Stomach smooth muscle (tissue), 2 donors: ENCODE results near the gene PPP2R2C.

ENCODE experiments used
- H3K27ac ChIP-seq: one replicate; pipeline ENCODE4 v1.7.0; 2013; ENCODE audit warnings: mild to moderate bottlenecking, low read length, inconsistent platforms
- H3K27me3 ChIP-seq, 2 donors: one replicate each; pipeline ENCODE4 v1.7.0; 2013; ENCODE audit warnings: low read length in 2 of 2; ENCODE audit not compliant: insufficient read depth in 2 of 2, control insufficient read depth in 1 of 2
- H3K36me3 ChIP-seq, 2 donors: one replicate each; pipeline ENCODE4 v1.7.0; 2013; ENCODE audit warnings: low read length in 2 of 2; ENCODE audit not compliant: control insufficient read depth in 2 of 2, insufficient read depth in 2 of 2
- H3K4me1 ChIP-seq: one replicate; pipeline ENCODE4 v1.7.0; 2013; ENCODE audit warnings: low read length; ENCODE audit not compliant: control insufficient read depth, insufficient read depth
- H3K4me3 ChIP-seq, 2 donors: one replicate each; pipeline ENCODE4 v1.7.0; 2013; ENCODE audit warnings: low read length in 2 of 2
- H3K9ac ChIP-seq, 2 donors: one replicate each; pipeline ENCODE4 v1.7.0; 2013; ENCODE audit warnings: low read length in 2 of 2, mild to moderate bottlenecking in 1 of 2
- H3K9me3 ChIP-seq, 2 donors: one replicate each; pipeline ENCODE4 v1.7.0; 2013; ENCODE audit warnings: low read length in 2 of 2; ENCODE audit not compliant: control insufficient read depth in 2 of 2
- donor health status: healthy.
- donor health status: Pancreatic carcinoma.

Gene PPP2R2C

GRCh38 chr4:6362896-6363295 lies 109.5 kb downstream of the PPP2R2C start:
- no peak overlapping the region for H3K27ac ChIP-seq

GRCh38 chr4:6362243-6362885 lies 110.0 kb downstream of the PPP2R2C start:
- Histone ChIP-seq H3K36me3 (no peaks in the 10 kb centered on the region), H3K27ac (no peak overlapping the region), H3K4me3 (no peak overlapping the region), H3K9ac (no peak overlapping the region), H3K27me3 (peaks cover 10 to 14% of the 10 kb centered on the region in 2 donors), H3K9me3 (peaks cover 0 to 5% of the 10 kb centered on the region in 2 donors), H3K4me1 (no peaks in the 10 kb centered on the region)

More at GRCh38 chr4:6362896-6363295, 109.5 kb downstream of the PPP2R2C start:
- peaks cover 10 to 14% of the 10 kb centered on the region in 2 donors for H3K27me3 ChIP-seq
- no peaks in the 10 kb centered on the region for H3K4me1 ChIP-seq
- no peaks in the 10 kb centered on the region for H3K36me3 ChIP-seq
- no peak overlapping the region for H3K4me3 ChIP-seq
- peaks cover 0 to 5% of the 10 kb centered on the region in 2 donors for H3K9me3 ChIP-seq
- no peak overlapping the region for H3K9ac ChIP-seq

GRCh38 chr4:6361076-6361784 lies 111.2 kb downstream of the PPP2R2C start:
- Histone ChIP-seq H3K27me3 (peaks cover 6 to 12% of the 10 kb centered on the region in 2 donors), H3K27ac (no peak overlapping the region), H3K9me3 (peaks cover 0 to 5% of the 10 kb centered on the region in 2 donors), H3K4me3 (no peak overlapping the region), H3K9ac (no peak overlapping the region), H3K4me1 (no peaks in the 10 kb centered on the region), H3K36me3 (no peaks in the 10 kb centered on the region)

- Histone ChIP-seq H3K4me1 (no peaks in the 10 kb centered on the region), H3K27me3 (peaks cover 6 to 12% of the 10 kb centered on the region in 2 donors), H3K9me3 (peaks cover 0 to 5% of the 10 kb centered on the region in 2 donors), H3K4me3 (no peak overlapping the region), H3K36me3 (no peaks in the 10 kb centered on the region), H3K9ac (no peak overlapping the region), H3K27ac (no peak overlapping the region)
Measured at GRCh38 chr4:6360385-6360784, 112.0 kb downstream of the PPP2R2C start.

GRCh38 chr4:6359536-6360308 lies 112.7 kb downstream of the PPP2R2C start:
- no peak overlapping the region for H3K4me3 ChIP-seq
- H3K27ac ChIP-seq: no peak overlapping the region
- peaks cover 6 to 11% of the 10 kb centered on the region in 2 donors for H3K27me3 ChIP-seq
- H3K4me1 ChIP-seq: no peaks in the 10 kb centered on the region
- H3K9me3 ChIP-seq: peaks cover 0 to 5% of the 10 kb centered on the region in 2 donors
- H3K36me3 ChIP-seq: no peaks in the 10 kb centered on the region
- no peak overlapping the region for H3K9ac ChIP-seq

- Histone ChIP-seq H3K9me3 (no peaks in the 10 kb centered on the region), H3K4me3 (no peak overlapping the region), H3K4me1 (no peaks in the 10 kb centered on the region), H3K27me3 (peaks cover 6 to 11% of the 10 kb centered on the region in 2 donors), H3K27ac (no peak overlapping the region), H3K9ac (no peak overlapping the region), H3K36me3 (no peaks in the 10 kb centered on the region)
Measured at GRCh38 chr4:6357476-6357875, 114.9 kb downstream of the PPP2R2C start.

- H3K9me3 ChIP-seq: no peaks in the 10 kb centered on the region
- H3K27ac ChIP-seq: no peak overlapping the region
- no peak overlapping the region for H3K4me3 ChIP-seq
- H3K4me1 ChIP-seq: no peaks in the 10 kb centered on the region
- no peaks in the 10 kb centered on the region for H3K36me3 ChIP-seq
- peaks cover 0 to 11% of the 10 kb centered on the region in 2 donors for H3K27me3 ChIP-seq
- H3K9ac ChIP-seq: no peak overlapping the region
Measured at GRCh38 chr4:6356076-6356560, 116.3 kb downstream of the PPP2R2C start.

- H3K9ac ChIP-seq: no peak overlapping the region
- H3K36me3 ChIP-seq: no peaks in the 10 kb centered on the region
- no peak overlapping the region for H3K27ac ChIP-seq
- no peaks in the 10 kb centered on the region for H3K9me3 ChIP-seq
- H3K4me1 ChIP-seq: no peaks in the 10 kb centered on the region
- no peak overlapping the region for H3K4me3 ChIP-seq
- peaks cover 0 to 11% of the 10 kb centered on the region in 2 donors for H3K27me3 ChIP-seq
Measured at GRCh38 chr4:6355052-6355451, 117.4 kb downstream of the PPP2R2C start.

GRCh38 chr4:6354626-6355025 lies 117.8 kb downstream of the PPP2R2C start:
- no peaks in the 10 kb centered on the region for H3K4me1 ChIP-seq
- H3K4me3 ChIP-seq: no peak overlapping the region
- peaks cover 0 to 8% of the 10 kb centered on the region in 2 donors for H3K27me3 ChIP-seq
- H3K9ac ChIP-seq: no peak overlapping the region
- H3K9me3 ChIP-seq: no peaks in the 10 kb centered on the region
- H3K27ac ChIP-seq: no peak overlapping the region
- no peaks in the 10 kb centered on the region for H3K36me3 ChIP-seq

GRCh38 chr4:6354119-6354518 lies 118.3 kb downstream of the PPP2R2C start:
- Histone ChIP-seq H3K27ac (no peak overlapping the region), H3K27me3 (peaks cover 0 to 8% of the 10 kb centered on the region in 2 donors), H3K9ac (no peak overlapping the region)

More at GRCh38 chr4:6354119-6354518, 118.3 kb downstream of the PPP2R2C start:
- no peaks in the 10 kb centered on the region for H3K36me3 ChIP-seq
- no peak overlapping the region for H3K4me3 ChIP-seq
- no peaks in the 10 kb centered on the region for H3K9me3 ChIP-seq
- H3K4me1 ChIP-seq: no peaks in the 10 kb centered on the region
